ENCODE measurements around the gene CTSZ. TPM values are rescaled to one million over a fixed set of nuclear protein-coding genes. Genes with fewer than 3 reads are reported as not detected.
"Not testable (repeated sequence)": the region's sequence is repeated elsewhere in the genome, so short reads cannot be mapped to it uniquely, and the experiment has no call there.

The CTSZ gene
- total RNA-seq (2014; rRNA removed; shearing (Covaris generic)), result 385 and 586 TPM in 2 replicates

DNA sequence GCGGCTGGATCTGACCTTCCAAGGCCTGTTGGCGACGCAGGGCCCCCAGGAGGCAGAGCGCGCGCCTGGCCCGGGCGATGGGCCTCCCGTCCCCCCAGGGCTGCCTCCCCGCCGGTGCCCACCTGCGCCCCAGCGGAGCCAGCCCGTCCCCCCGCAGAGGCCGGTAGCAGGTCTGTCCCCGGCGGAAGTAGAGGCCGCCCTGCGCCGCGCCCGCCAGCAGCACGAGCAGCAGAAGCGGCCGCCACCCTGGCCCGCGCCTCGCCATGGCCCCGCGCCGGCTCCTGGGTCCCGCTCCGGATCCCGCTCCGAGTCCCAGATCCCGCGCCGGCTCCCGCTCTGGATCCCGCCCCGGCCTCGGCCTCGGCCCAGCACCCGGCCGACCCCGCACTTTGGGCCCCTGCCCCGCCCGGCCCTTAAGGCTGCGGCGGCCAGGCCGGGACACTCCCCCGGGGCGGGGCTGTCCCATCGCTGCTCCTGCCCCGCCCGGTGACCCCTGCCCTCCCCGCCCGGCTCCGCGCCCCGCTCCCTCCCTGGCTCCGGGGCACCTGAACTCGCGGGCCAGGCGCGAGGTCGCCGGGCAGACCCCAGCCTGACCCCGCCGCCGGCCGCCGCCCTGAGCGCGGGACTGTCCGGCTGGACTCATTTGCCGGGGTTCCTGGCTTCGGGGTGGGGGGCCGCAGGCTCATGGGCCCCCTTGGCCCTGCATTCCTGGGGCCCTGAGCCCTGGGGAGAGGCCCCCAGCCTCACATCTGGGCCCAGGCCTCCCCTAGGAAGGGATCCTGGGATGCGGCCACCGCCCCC lies at the start of gene CTSZ:
TSS of gene CTSZ (minus strand) at position 391 of the 801 bp plus-strand sequence. CDS start at position 265, 126 bp downstream.
- DNase-seq (ENCODE audit: low read depth), result peak; percentile 72

- DNase-seq (ENCODE audit: low read depth), result peak; percentile 33
These were observed 48.2 kb upstream of the CTSZ start for GRCh38 chr20:59055302-59055701.

- no peak for DNase-seq (ENCODE audit: low read depth)
These were observed 44.7 kb upstream of the CTSZ start for GRCh38 chr20:59051666-59052185.

DNA sequence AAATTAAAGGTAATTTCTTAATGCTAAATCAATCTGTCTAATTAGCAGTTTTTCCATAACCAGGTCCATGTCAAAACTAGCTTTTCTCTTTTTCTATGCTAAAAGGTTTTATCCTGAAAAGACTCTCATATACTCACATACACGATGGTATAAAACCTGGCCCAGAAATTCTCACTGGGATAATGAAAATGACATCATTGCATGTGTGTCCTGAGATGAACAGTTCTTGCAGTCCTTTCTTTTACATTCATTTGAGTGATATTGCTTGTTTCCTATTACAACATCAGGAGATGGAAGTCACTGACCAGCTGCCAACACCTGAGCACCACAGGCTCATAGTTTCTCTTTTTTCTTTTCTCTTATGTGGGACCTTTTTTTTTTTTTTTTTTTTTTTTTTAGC lies 43.4 kb upstream of the CTSZ start:
- no peak for DNase-seq (ENCODE audit: low read depth)

DNA sequence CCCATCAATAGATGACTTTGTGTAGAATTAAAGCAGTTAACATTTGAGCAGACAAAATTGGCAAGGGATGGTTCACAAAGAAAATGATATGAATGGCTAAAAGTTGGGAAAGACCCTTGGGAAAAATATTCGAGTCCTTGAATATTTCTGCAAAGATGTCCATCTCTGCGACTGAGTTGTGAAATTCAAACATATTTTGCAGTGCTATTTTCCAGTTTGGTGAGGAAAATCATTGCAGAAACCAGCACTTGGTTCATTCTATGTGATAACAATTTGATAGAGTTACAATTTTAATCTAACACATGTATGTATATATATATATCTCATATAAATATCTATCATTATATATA lies 41.6 kb upstream of the CTSZ start:
- no peak for DNase-seq (ENCODE audit: low read depth)

DNA sequence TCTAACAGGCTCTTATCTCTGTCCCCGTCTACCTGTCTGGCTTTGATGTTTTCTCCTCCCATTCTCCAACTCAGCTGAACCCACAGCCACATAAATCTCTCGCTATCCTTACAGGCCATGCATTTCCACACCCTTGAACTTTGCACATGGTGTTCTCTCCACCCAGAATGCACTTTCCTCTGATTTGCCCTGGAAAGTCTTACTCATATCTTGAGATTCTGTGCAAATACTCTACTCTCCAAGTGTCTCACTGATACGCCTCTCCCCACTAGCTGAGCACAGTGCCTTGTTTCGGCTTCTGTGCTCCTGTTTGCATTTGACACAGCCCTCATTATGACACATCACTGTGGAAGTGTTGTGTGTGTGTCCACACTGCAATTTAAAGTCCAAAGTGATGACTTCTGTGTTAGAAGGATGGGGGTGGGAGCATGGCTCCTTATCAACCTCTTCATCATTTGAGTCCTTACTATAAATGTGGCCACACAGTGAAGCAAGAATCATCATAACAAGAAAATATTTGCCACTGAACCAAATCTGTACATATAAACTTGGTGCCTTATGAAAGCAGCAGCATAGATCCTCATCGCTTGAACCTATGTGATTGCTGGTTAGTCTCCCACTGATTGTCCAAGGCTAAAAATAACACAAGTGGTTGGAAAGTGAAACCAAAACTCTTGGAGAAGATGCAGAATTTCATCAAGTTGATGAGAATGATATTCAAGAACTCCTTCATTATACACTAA lies 41.1 kb upstream of the CTSZ start:
- DNase-seq (ENCODE audit: low read depth), result peak; percentile 51

GRCh38 chr20:59046862-59047261 lies 39.8 kb upstream of the CTSZ start:
- no peak for DNase-seq (ENCODE audit: low read depth)

- DNase-seq (ENCODE audit: low read depth), result no peak
These were observed 37.7 kb upstream of the CTSZ start for GRCh38 chr20:59044796-59045195.

DNA sequence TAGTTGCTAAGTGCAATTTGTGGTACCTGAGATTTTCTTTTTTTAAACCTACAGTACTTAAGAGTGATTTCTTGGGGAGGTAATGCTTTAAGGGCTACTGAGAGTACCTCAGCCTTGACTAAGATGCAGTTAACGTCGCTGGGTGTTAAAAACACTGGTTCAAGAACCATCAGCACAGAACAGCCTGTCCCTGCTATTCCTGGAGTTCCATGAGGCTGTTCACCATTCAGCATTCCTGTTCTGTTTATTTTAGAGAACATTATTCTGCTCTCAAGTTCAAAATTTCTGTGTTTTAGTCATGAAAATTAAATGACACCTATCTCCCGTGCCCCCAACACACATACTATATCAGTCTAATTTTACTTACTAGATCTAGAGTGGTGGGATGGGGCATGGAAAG lies 37.2 kb upstream of the CTSZ start:
- no peak for DNase-seq (ENCODE audit: low read depth)

GRCh38 chr20:59043698-59044097 lies 36.6 kb upstream of the CTSZ start:
- peak; percentile 74 for DNase-seq (ENCODE audit: low read depth)

DNA sequence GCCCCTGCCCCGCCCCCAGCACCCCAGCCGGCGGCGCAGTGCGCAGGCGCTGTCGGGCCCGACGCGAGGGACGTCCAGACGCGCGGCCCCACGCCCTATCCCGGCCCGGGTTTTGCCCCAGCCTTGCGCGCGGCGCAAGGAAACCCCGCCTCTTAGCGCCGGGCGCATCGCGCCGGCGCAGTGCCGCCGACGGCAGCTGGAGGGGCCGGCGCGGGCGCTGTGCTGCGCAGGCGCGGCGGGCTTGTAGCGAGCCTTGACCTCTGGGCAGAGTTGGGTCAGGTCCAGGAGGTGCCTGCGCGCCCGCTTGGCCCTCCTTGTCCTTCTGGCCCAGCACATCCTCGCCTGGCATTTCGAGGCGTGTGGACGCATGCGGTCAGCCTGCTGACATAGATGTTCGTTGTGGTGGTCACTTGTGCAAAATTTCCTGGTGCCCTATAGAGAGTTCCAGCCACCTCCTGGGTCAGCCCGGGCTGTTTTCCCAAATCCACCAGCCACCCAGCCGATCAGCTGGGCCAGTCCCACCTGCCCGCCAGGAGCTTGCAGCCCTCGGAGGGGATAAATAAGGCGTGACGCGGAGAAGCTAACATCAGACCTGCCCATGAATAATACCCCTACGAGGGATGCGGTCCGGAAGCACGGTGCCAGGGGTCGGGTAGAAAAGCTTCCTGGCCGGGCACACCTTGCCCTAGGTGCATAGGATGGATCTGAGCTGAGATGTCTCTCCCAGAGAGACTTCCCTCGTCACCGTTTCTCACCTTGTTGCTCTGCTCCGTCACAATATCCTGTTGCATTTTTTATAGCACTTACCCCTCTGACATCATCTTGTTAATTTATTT lies 36.0 kb upstream of the CTSZ start:
- peak; percentile 93 for DNase-seq (ENCODE audit: low read depth)

DNA sequence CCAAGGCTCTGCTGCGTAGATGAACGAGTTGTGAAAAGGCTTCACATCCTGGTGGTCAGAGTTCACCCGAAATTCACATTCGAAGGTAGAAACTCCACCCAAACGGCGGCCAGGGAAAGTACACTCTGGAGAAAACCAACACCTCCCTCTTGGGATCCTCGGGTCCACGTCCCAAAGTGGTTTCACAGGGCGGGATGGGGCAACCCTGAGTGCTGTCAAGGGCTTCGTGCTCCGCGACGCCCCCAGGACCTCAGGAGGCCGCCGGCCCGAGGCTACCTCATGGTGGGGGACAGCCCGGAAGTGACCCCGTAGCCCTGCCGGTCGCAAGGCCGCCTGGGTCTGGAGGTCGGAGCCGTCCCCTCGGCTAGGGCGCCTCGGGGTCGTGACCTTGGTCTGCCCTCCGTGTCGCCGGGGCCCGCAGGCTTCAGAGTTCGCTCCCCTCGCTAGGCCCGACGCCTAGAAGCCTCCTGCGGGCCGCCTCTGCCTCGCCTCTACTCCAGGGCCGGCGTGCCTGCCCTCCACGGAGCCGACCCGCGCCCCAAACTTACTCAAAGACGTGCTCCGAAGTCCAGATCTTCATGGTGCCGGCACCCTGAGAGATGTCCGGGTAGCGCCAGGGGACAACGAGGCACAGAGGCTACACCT lies 35.2 kb upstream of the CTSZ start, which contains the start of gene PRELID3B:
TSS of gene PRELID3B (minus strand) at position 636 of the 645 bp plus-strand sequence. CDS start at position 580, 56 bp downstream.
- DNase-seq (ENCODE audit: low read depth), result peak; percentile 45

DNA sequence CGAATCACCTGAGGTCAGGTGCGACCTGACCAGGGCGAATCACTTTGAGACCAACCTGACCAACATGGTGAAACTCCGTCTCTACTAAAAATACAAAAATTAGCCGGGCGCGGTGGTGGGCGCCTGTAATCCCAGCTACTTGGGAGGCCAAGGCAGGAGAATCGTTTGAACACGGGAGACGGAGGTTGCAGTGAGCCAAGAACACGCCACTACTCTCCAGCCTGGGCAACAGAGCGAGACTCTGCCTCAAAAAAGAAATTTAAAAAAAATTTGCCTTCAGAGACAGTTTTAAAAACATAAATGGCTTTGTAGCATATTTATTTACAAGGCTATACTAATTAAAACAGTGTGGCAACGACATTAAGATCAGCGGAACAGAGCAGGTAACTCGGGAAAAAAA lies 34.4 kb upstream of the CTSZ start:
- DNase-seq (ENCODE audit: low read depth), result not testable (repeated sequence)

DNA sequence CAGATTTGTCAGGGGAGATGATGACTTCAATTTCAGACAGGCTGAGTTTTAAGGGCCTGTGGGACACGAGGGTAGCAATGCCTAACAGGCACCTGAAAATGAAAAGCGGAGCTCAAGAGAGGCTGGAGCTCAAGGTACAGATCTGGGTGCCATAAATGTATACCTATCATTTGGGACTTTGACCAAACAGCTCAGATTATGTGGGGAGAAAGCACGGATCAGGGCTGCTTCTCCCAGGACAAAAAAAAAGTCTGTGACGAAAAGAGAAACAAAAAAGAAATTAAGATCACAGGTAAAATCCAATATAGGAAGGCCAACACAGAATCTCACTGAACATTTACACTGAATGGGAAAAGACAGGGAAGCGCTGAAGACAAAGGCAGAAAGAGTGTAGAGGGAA lies 33.6 kb upstream of the CTSZ start:
- no peak for DNase-seq (ENCODE audit: low read depth)

DNA sequence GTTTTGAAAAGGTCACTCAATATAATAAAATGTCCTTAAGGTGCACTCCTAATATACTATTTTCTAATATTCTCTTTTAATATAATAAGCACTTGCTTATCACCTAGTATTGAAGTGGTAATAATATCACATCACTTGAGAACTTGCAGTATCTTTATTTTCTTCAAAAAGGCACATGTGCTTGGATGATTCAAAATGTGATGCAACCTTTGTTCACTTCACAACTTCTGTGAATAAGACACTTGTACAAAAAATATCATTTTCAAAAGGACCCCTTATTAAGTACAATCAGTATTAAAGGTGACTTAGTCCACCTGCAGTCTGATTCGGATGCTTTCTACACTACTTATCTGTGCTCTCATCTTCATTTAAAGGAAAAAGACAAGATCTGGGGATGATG lies 32.2 kb upstream of the CTSZ start:
- DNase-seq (ENCODE audit: low read depth), result no peak

DNA sequence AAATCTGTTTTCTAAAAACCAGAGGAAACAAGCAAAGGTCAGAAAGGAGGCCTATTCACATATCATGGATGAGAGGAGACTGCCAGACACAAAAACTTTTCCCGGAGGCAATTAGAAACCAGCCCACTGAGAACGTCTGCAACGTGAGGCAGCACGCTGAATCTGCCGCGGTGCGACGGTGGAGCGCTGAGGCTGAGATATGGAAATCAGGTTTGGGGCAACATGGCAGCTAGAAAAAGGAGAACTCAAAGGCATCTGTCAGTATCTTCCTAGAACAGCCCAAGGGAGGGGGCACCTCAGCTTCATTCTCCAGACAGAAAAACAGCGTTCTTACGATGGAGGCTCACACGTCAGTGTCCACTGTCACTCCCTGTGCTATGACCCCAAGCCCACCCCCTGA lies 30.3 kb upstream of the CTSZ start:
- no peak for DNase-seq (ENCODE audit: low read depth)

- DNase-seq (ENCODE audit: low read depth), result no peak
These were observed 28.3 kb upstream of the CTSZ start for GRCh38 chr20:59035381-59035780.

GRCh38 chr20:59033616-59034165 lies 26.6 kb upstream of the CTSZ start:
- DNase-seq (ENCODE audit: low read depth), result no peak

DNA sequence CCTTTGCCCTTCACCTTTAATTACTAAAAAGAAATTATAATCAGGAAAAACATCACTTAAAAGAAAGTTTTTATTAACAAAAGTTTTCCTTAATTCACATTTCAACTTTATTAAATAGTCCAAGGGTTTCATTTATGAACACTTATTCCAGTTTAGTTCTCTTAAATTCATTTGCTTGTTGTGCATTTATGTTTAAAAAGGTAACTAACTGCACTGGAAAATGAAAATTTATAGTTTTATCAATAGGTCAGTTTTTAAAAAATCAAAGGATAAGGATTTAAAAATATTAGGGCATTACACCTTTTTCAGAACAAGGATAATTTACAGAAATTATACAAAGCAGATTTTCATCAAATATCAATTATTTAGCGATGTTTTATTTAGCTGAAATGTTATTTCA lies 26.0 kb upstream of the CTSZ start:
- no peak for DNase-seq (ENCODE audit: low read depth)

- DNase-seq (ENCODE audit: low read depth), result peak; percentile 72
These were observed 25.6 kb upstream of the CTSZ start for GRCh38 chr20:59032713-59033059.

GRCh38 chr20:59032023-59032712 lies 25.1 kb upstream of the CTSZ start, which contains the start of gene ATP5F1E:
ATP5F1E (minus strand) TSS chr20:59032335; CDS start chr20:59032251, 84 bp downstream.
- peak; percentile 98 for DNase-seq (ENCODE audit: low read depth)

Measured in RPMI7951 (cell line).